H1 (cell line): ENCODE data around the gene TADA3. TPM values are rescaled to one million over a fixed set of nuclear protein-coding genes. Genes with fewer than 3 reads are reported as not detected.

Experiments
- CTCF ChIA-PET: fragments of 300-600 bp; sonication (Branson Sonifier 250); formaldehyde crosslinking; loops from one replicate; lab custom pipeline; 2021; ENCODE audit not compliant: partially characterized antibody; lab: Charles Lee
- POLR2A ChIA-PET: fragments of 300-600 bp; sonication (Branson Sonifier 250); formaldehyde crosslinking; loops from one replicate; lab custom pipeline; 2021; ENCODE audit warnings: inconsistent platforms; ENCODE audit not compliant: partially characterized antibody; lab: Charles Lee
- DNase-seq, 2 experiments: peaks; one replicate each; pipeline versions ENCODE4 v3.0.0 to v3.0.0-alpha.2; 2010 to 2022; ENCODE audit warnings: low spot score in 2 of 2, low read depth in 1 of 2, mixed read lengths in 1 of 2
- FAIRE-seq: peaks from 2 replicates; lab custom pipeline; 2011; peaks lifted over from hg19 to GRCh38; lab: Jason Lieb, UNC
- H2AFZ ChIP-seq: 2 replicates; pipeline ENCODE4 v1.8.1; 2012; ENCODE audit warnings: low read length, inconsistent platforms
- H2AK5ac ChIP-seq: 2 replicates; pipeline ENCODE4 v1.6.1; 2013; ENCODE audit warnings: low read depth, low read length
- H2BK120ac ChIP-seq: replicated peaks from 2 replicates; pipeline ENCODE3; 2013; ENCODE audit warnings: low read depth, low read length, inconsistent platforms
- H2BK12ac ChIP-seq: 2 replicates; pipeline ENCODE4 v1.6.1; 2013; ENCODE audit warnings: low read depth, low read length
- H2BK15ac ChIP-seq: 2 replicates; pipeline ENCODE4 v1.6.1; 2013; ENCODE audit warnings: low read length
- H2BK20ac ChIP-seq: 2 replicates; pipeline ENCODE4 v1.6.1; 2013; ENCODE audit warnings: low read length
- H2BK5ac ChIP-seq: 2 replicates; pipeline ENCODE4 v1.6.1; 2013; ENCODE audit warnings: low read depth, low read length
- H3K14ac ChIP-seq: 2 replicates; pipeline ENCODE4 v1.6.1; 2013; ENCODE audit warnings: inconsistent platforms; ENCODE audit not compliant: insufficient read length
- H3K18ac ChIP-seq: 2 replicates; pipeline ENCODE4 v1.6.1; 2013; ENCODE audit warnings: low read length; ENCODE audit errors: extremely low read depth
- H3K23ac ChIP-seq: 2 replicates; pipeline ENCODE4 v1.6.1; 2013; ENCODE audit warnings: inconsistent platforms; ENCODE audit not compliant: insufficient read length
- H3K23me2 ChIP-seq: 2 replicates; pipeline ENCODE4 v1.6.1; 2013; ENCODE audit warnings: low read depth, low read length
- H3K27ac ChIP-seq: 2 replicates; pipeline ENCODE4 v1.6.1; 2011; ENCODE audit warnings: low read depth, low read length, inconsistent platforms
- H3K27me3 ChIP-seq, 4 experiments: replicated peaks in 1 of 4; 1 replicate in 1 of 4; 2 replicates in 3 of 4; pipeline versions ENCODE4 v1.6.1 to v1.8.1; 2011 to 2013; ENCODE audit warnings: low read length in 3 of 4, mild to moderate bottlenecking in 3 of 4, inconsistent platforms in 2 of 4, mixed read lengths in 2 of 4, moderate library complexity in 1 of 4; ENCODE audit not compliant: control insufficient read depth in 3 of 4, insufficient read depth in 3 of 4; ENCODE audit errors: extremely low read depth in 1 of 4
- H3K36me3 ChIP-seq, 4 experiments: 2 replicates each; pipeline versions ENCODE4 v1.6.1 to v1.8.1; 2011 to 2013; ENCODE audit warnings: mild to moderate bottlenecking in 4 of 4, low read length in 3 of 4, moderate library complexity in 2 of 4, control low read depth in 1 of 4, inconsistent platforms in 1 of 4; ENCODE audit not compliant: insufficient read depth in 4 of 4, control insufficient read depth in 2 of 4
- H3K4ac ChIP-seq: replicated peaks from 2 replicates; pipeline ENCODE3; 2013; ENCODE audit warnings: low read length, low read depth, mixed read lengths, inconsistent platforms; ENCODE audit not compliant: insufficient read length
- H3K4me1 ChIP-seq, 4 experiments: replicated peaks in 1 of 4; 1 replicate in 1 of 4; 2 replicates in 3 of 4; pipeline versions ENCODE4 v1.6.1 to v1.8.1; 2011 to 2013; ENCODE audit warnings: low read length in 3 of 4, inconsistent platforms in 2 of 4, mixed read lengths in 1 of 4; ENCODE audit not compliant: insufficient read depth in 4 of 4, control insufficient read depth in 3 of 4
- H3K4me2 ChIP-seq, 2 experiments: 2 replicates each; pipeline versions ENCODE4 v1.6.1 to v1.8.1; 2011 to 2013; ENCODE audit warnings: low read depth in 2 of 2, low read length in 2 of 2, control low read depth in 1 of 2, inconsistent platforms in 1 of 2, mild to moderate bottlenecking in 1 of 2; ENCODE audit not compliant: insufficient read depth in 1 of 2
- H3K4me3 ChIP-seq, 4 experiments: fragments of 200-600, 300-600 bp in 1 of 4; sonication (generic), shearing (Covaris generic), sonication (Bioruptor Twin) in 1 of 4; 2 replicates each; pipeline versions ENCODE4 v1.5.1 to v1.8.1; 2011 to 2016; ENCODE audit warnings: low read length in 4 of 4, low read depth in 3 of 4, control low read depth in 2 of 4, inconsistent platforms in 2 of 4, mild to moderate bottlenecking in 2 of 4, mixed read lengths in 1 of 4, moderate library complexity in 1 of 4; ENCODE audit not compliant: insufficient read depth in 2 of 4; ENCODE audit errors: extremely low read depth in 1 of 4
- H3K56ac ChIP-seq: replicated peaks from 2 replicates; pipeline ENCODE3; 2013; ENCODE audit warnings: low read depth, mild to moderate bottlenecking, mixed read lengths, low read length, inconsistent platforms; ENCODE audit not compliant: insufficient read length
- H3K79me1 ChIP-seq: 2 replicates; pipeline ENCODE4 v1.6.1; 2013; ENCODE audit warnings: low read depth, low read length, control low read depth
- H3K79me2 ChIP-seq, 2 experiments: 2 replicates each; pipeline versions ENCODE4 v1.6.1 to v1.8.1; 2012 to 2013; ENCODE audit warnings: low read length in 2 of 2, mild to moderate bottlenecking in 2 of 2, inconsistent platforms in 1 of 2; ENCODE audit not compliant: insufficient read depth in 2 of 2, control insufficient read depth in 1 of 2
- H3K9ac ChIP-seq, 4 experiments: replicated peaks in 1 of 4; 1 replicate in 1 of 4; 2 replicates in 3 of 4; pipeline versions ENCODE4 v1.6.1 to v1.8.1; 2011 to 2013; ENCODE audit warnings: low read depth in 3 of 4, low read length in 3 of 4, control low read depth in 2 of 4, mild to moderate bottlenecking in 2 of 4, moderate library complexity in 2 of 4, inconsistent platforms in 1 of 4; ENCODE audit errors: extremely low read depth in 1 of 4
- H3K9me3 ChIP-seq, 2 experiments: 2 replicates each; pipeline versions ENCODE4 v1.6.1 to v1.8.1; 2012 to 2013; ENCODE audit warnings: mild to moderate bottlenecking in 2 of 2, moderate library complexity in 2 of 2, control low read depth in 1 of 2, inconsistent platforms in 1 of 2, low read depth in 1 of 2, low read length in 1 of 2, mixed read lengths in 1 of 2; ENCODE audit not compliant: insufficient read depth in 2 of 2
- H4K20me1 ChIP-seq, 2 experiments: replicated peaks in 1 of 2; 2 replicates each; pipeline versions ENCODE3 to v1.8.1; 2011 to 2013; ENCODE audit warnings: inconsistent platforms in 2 of 2, low read length in 2 of 2, mild to moderate bottlenecking in 1 of 2; ENCODE audit not compliant: insufficient read depth in 2 of 2, control insufficient read depth in 1 of 2
- H4K5ac ChIP-seq: 2 replicates; pipeline ENCODE4 v1.6.1; 2013; ENCODE audit warnings: low read length, low read depth, mixed read lengths, inconsistent platforms; ENCODE audit not compliant: insufficient read length
- H4K8ac ChIP-seq: 2 replicates; pipeline ENCODE4 v1.8.0; 2013; ENCODE audit warnings: mild to moderate bottlenecking, moderate library complexity, low read length, inconsistent platforms; ENCODE audit not compliant: insufficient read depth; ENCODE audit errors: extremely low read depth
- H4K91ac ChIP-seq: replicated peaks from 2 replicates; pipeline ENCODE3; 2013; ENCODE audit warnings: low read length, mixed read lengths, inconsistent platforms; ENCODE audit not compliant: insufficient read length
- BACH1 ChIP-seq: IDR thresholded peaks from 2 replicates; pipeline ENCODE4 v1.6.1; 2012; ENCODE audit warnings: low read length, improper control_type of control experiment
- FOSL1 ChIP-seq: IDR thresholded peaks from 2 replicates; pipeline ENCODE4 v1.6.1; 2011; ENCODE audit warnings: mild to moderate bottlenecking, low read depth, low read length, moderate library complexity; ENCODE audit not compliant: insufficient read depth
- KDM5A ChIP-seq: fragments of 200-600 bp; IDR thresholded peaks from 2 replicates; pipeline ENCODE4 v1.7.1; 2012; ENCODE audit warnings: mild to moderate bottlenecking, low read length, inconsistent platforms, mixed read lengths
- RBBP5 ChIP-seq: IDR thresholded peaks from 2 replicates; pipeline ENCODE4 v1.7.1; 2012; ENCODE audit warnings: low read depth, mild to moderate bottlenecking, inconsistent platforms, low read length, moderate library complexity, borderline replicate concordance
- SAP30 ChIP-seq: fragments of 300-600 bp; sonication (generic); IDR thresholded peaks from 2 replicates; pipeline ENCODE4 v1.7.1; 2012; ENCODE audit warnings: low read length, moderate library complexity, mild to moderate bottlenecking, inconsistent platforms; ENCODE audit not compliant: insufficient read depth, insufficient replicate concordance
- SIX5 ChIP-seq: IDR thresholded peaks from 2 replicates; pipeline ENCODE4 v1.6.1; 2011; ENCODE audit warnings: mild to moderate bottlenecking, low read depth, low read length
- SP2 ChIP-seq: IDR thresholded peaks from 2 replicates; pipeline ENCODE4 v1.6.1; 2012; ENCODE audit warnings: mild to moderate bottlenecking, low read length, inconsistent platforms
- SP4 ChIP-seq: IDR thresholded peaks from 2 replicates; pipeline ENCODE4 v1.6.1; 2012; ENCODE audit warnings: low read length, inconsistent platforms
- SRF ChIP-seq: IDR thresholded peaks from 2 replicates; pipeline ENCODE4 v1.6.1; 2011; ENCODE audit warnings: mild to moderate bottlenecking, low read depth, low read length, moderate library complexity
- TAF7 ChIP-seq: optimal IDR thresholded peaks from 2 replicates; pipeline ENCODE3; 2011; ENCODE audit warnings: low read depth, mild to moderate bottlenecking, inconsistent platforms, low read length, moderate library complexity, borderline replicate concordance
- TBP ChIP-seq: IDR thresholded peaks from 2 replicates; pipeline ENCODE4 v1.6.1; 2011; ENCODE audit warnings: low read depth, low read length, improper control_type of control experiment
- WGBS, 2 experiments: shearing (Covaris generic) in 1 of 2; methylation state at CpG; one replicate each; pipeline versions ENCODE4 v1.1.6 to v1.1.7; 2013 to 2015; ENCODE audit warnings: low lambda C conversion rate in 2 of 2, mixed read lengths in 2 of 2, inconsistent platforms in 1 of 2, low coverage in 1 of 2, missing lambda C conversion rate in 1 of 2; ENCODE audit not compliant: insufficient replicate concordance in 2 of 2, insufficient coverage in 1 of 2, insufficient read length in 1 of 2; ENCODE audit errors: extremely low coverage in 1 of 2, missing lambda C conversion rate in 1 of 2; 5-methylcytosine and 5-hydroxymethylcytosine counted together
- polyA plus RNA-seq, 7 experiments: library from polyadenylated mRNA; depleted of rRNA in 3 of 7; stranded (reverse) in 5 of 7; unstranded in 2 of 7; fragments of >200 nt in 5 of 7; fragments of 200-250 nt in 2 of 7; gene quantifications; 1 replicate in 5 of 7; 2 replicates in 1 of 7; 4 replicates in 1 of 7; pipeline versions ENCODE4 v1.2.1 to v1.2.3, GENCODE V29; 2011 to 2013; ENCODE audit warnings: missing spikeins in 2 of 7, mixed read lengths in 2 of 7
- total RNA-seq: library from RNA; stranded (reverse); fragmentation: NEBNext Ultra II Directional; extraction: Animal tissue kit (Norgen Biotek cat#: 25700); gene quantifications from 2 replicates; pipeline ENCODE4 v1.2.1, GENCODE V29; 2021
- TF ChIP-seq, protein P1 (sequence below), 3 experiments: IDR thresholded peaks; 1 replicate in 2 of 3; 2 replicates in 1 of 3; pipeline versions ENCODE4 v1.5.1 to v1.6.1; 2011; ENCODE audit warnings: low read length in 3 of 3, mild to moderate bottlenecking in 3 of 3, inconsistent platforms in 2 of 3, low read depth in 1 of 3, moderate library complexity in 1 of 3; ENCODE audit not compliant: insufficient read depth in 1 of 3; ENCODE audit errors: control extremely low read depth in 1 of 3

The TADA3 gene
- total and polyA plus RNA-seq, 2 of the 8 experiments (the other 6 are each of a cell fraction or from before 2014, with no cell fraction given) = 43.4 to 50.3 TPM

GRCh38 chr3:9769012-9769411 lies 23.3 kb downstream of the TADA3 start:
- Histone ChIP-seq H4K5ac (no peak overlapping the region), H3K4ac (no peak overlapping the region), H2AK5ac (no peak overlapping the region), H4K20me1 (peaks cover 0 to 3% of the 10 kb centered on the region in 2 experiments), H4K8ac (no peak overlapping the region), H3K9ac (peak overlapping the region in 1 of 4 experiments; percentile 21; a peak in 1 of 7 replicates), H3K23ac (no peak overlapping the region), H3K4me2 (peak overlapping the region; percentile 69 to 79), H3K9me3 (no peaks in the 10 kb centered on the region), H3K23me2 (peaks cover 7% of the 10 kb centered on the region), H3K4me3 (peak overlapping the region; percentile 50 to 68 (median 52); a peak in 5 of 8 replicates), H3K56ac (no peak overlapping the region), H2AFZ (no peak overlapping the region), H2BK20ac (no peak overlapping the region), H3K14ac (no peak overlapping the region), H3K18ac (no peak overlapping the region), H2BK15ac (no peak overlapping the region), H3K27ac (no peak overlapping the region), H2BK12ac (no peak overlapping the region), H4K91ac (no peak overlapping the region), H3K27me3 (peaks cover 1 to 28% (median 23%) of the 10 kb centered on the region in 4 experiments; a peak in 6 of 7 replicates), H3K36me3 (no peaks in the 10 kb centered on the region), H3K79me1 (no peaks in the 10 kb centered on the region), H3K4me1 (peaks cover 0 to 10% (median 2%) of the 10 kb centered on the region in 4 experiments; a peak in 1 of 7 replicates), H2BK5ac (no peak overlapping the region), H3K79me2 (no peaks in the 10 kb centered on the region), H2BK120ac (no peak overlapping the region)
- WGBS, 2 experiments = 80% methylated on average over 5 of the region's 5 CpGs; no CpG with 5 or more reads in 1 of the 2 experiments
- POLR2A ChIA-PET = interaction anchor here (1.0 to 5.2 kb wide), 6 partner anchors 9 to 40 kb away, joined by 3 to 43 read pairs (median 8); partner anchors contain the start of genes ARPC4, OGG1 and TADA3
- FAIRE-seq (no peak), DNase-seq (no peak)
- CTCF ChIA-PET = interaction anchor here (0.6 to 1.6 kb wide), 5 partner anchors 13 to 399 kb away, joined by 3 to 5 read pairs (median 3); no protein-coding TSS in a partner anchor
- no peak for TF ChIP-seq RBBP5
- no peak for TF ChIP-seq SP4
- TF ChIP-seq BACH1 = no peak
- no peak for TF ChIP-seq TBP
- TF ChIP-seq SAP30 = no peak
- TF ChIP-seq, protein P1, sequence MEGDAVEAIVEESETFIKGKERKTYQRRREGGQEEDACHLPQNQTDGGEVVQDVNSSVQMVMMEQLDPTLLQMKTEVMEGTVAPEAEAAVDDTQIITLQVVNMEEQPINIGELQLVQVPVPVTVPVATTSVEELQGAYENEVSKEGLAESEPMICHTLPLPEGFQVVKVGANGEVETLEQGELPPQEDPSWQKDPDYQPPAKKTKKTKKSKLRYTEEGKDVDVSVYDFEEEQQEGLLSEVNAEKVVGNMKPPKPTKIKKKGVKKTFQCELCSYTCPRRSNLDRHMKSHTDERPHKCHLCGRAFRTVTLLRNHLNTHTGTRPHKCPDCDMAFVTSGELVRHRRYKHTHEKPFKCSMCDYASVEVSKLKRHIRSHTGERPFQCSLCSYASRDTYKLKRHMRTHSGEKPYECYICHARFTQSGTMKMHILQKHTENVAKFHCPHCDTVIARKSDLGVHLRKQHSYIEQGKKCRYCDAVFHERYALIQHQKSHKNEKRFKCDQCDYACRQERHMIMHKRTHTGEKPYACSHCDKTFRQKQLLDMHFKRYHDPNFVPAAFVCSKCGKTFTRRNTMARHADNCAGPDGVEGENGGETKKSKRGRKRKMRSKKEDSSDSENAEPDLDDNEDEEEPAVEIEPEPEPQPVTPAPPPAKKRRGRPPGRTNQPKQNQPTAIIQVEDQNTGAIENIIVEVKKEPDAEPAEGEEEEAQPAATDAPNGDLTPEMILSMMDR (IDR thresholded peaks at IDR 0.05; ENCODE audit: control extremely low read depth in 1 of 3, insufficient read depth in 1 of 3, low read depth in 1 of 3, low read length in 3 of 3) = no peak
- TF ChIP-seq SP2 = no peak
- no peak for TF ChIP-seq SIX5
- no peak for TF ChIP-seq KDM5A
- TF ChIP-seq FOSL1 = no peak
- no peak for TF ChIP-seq TAF7
- TF ChIP-seq SRF = no peak
